Spinal cord (tissue), 10 donors: Measurements from ENCODE around the gene CEBPA. TPM values are rescaled to one million over a fixed set of nuclear protein-coding genes. Genes with fewer than 3 reads are reported as not detected.

Experiments
- DNase-seq, 6 donors: peaks; one replicate each; pipeline versions ENCODE4 v3.0.0 to v3.0.0-alpha.2; 2013 to 2015; ENCODE audit warnings: low spot score in 6 of 6, low read depth in 4 of 6
- H3K27ac ChIP-seq: one replicate; pipeline ENCODE4 v1.5.1; 2013; ENCODE audit warnings: low read depth, low read length, control low read depth
- H3K27me3 ChIP-seq: one replicate; pipeline ENCODE4 v1.6.1; 2013; ENCODE audit warnings: low read length; ENCODE audit not compliant: control insufficient read depth, insufficient read depth
- H3K36me3 ChIP-seq: one replicate; pipeline ENCODE4 v1.6.1; 2013; ENCODE audit warnings: low read length; ENCODE audit not compliant: control insufficient read depth, insufficient read depth
- H3K4me1 ChIP-seq: one replicate; pipeline ENCODE4 v1.6.1; 2013; ENCODE audit warnings: low read length; ENCODE audit not compliant: control insufficient read depth, insufficient read depth
- H3K4me3 ChIP-seq: one replicate; pipeline ENCODE4 v1.5.1; 2013; ENCODE audit warnings: low read depth, low read length, control low read depth
- H3K9me3 ChIP-seq: one replicate; pipeline ENCODE4 v1.6.1; 2013; ENCODE audit warnings: low read length; ENCODE audit not compliant: control insufficient read depth, insufficient read depth
- WGBS: methylation state at CpG from one replicate; pipeline ENCODE4 v1.1.5; 2013; ENCODE audit warnings: missing lambda C conversion rate; ENCODE audit not compliant: insufficient coverage; 5-methylcytosine and 5-hydroxymethylcytosine counted together
- polyA plus RNA-seq, 2 donors: library from polyadenylated mRNA; unstranded; fragments of 120-200 nt; gene quantifications; one replicate each; pipeline ENCODE4 v1.2.1, GENCODE V29; 2013; ENCODE audit not compliant: insufficient read length in 2 of 2
- total RNA-seq, 2 donors: library from RNA; depleted of rRNA in 1 of 2; stranded (reverse); fragments of 120-200 nt in 1 of 2; fragments of >200 nt in 1 of 2; gene quantifications; one replicate each; pipeline versions ENCODE4 v1.2.3 to v1.2.4, GENCODE V29; 2013 to 2014
- donor health status: healthy.

The CEBPA gene
- total and polyA plus RNA-seq, 4 donors: 5.1 to 6.7 (median 6.2) TPM

GRCh38 chr19:33343859-33344572 is 41.7 kb upstream of the CEBPA start:
- DNase-seq: peak; percentile 24 to 75 (median 28)
- Histone ChIP-seq H3K4me3 (no peak overlapping the region), H3K27ac (no peak overlapping the region), H3K9me3 (no peaks in the 10 kb centered on the region), H3K27me3 (peaks cover 5% of the 10 kb centered on the region), H3K4me1 (peaks cover 4% of the 10 kb centered on the region), H3K36me3 (no peaks in the 10 kb centered on the region)
- 40% methylated on average over 1 of the region's 12 CpGs for WGBS

GRCh38 chr19:33343301-33343700 is 41.0 kb upstream of the CEBPA start:
- no peak for DNase-seq
- Histone ChIP-seq H3K9me3 (no peaks in the 10 kb centered on the region), H3K27me3 (peaks cover 5% of the 10 kb centered on the region), H3K4me3 (no peak overlapping the region), H3K27ac (no peak overlapping the region), H3K36me3 (no peaks in the 10 kb centered on the region), H3K4me1 (peaks cover 4% of the 10 kb centered on the region)
- WGBS: 83% methylated on average over 1 of the region's 2 CpGs

GRCh38 chr19:33340991-33341390 is 38.7 kb upstream of the CEBPA start:
- no peaks in the 10 kb centered on the region for H3K36me3 ChIP-seq
- DNase-seq: no peak
- H3K27ac ChIP-seq: no peak overlapping the region
- peaks cover 4% of the 10 kb centered on the region for H3K4me1 ChIP-seq
- H3K4me3 ChIP-seq: no peak overlapping the region
- H3K9me3 ChIP-seq: no peaks in the 10 kb centered on the region
- 73% methylated on average over 1 of the region's 2 CpGs for WGBS
- peaks cover 2% of the 10 kb centered on the region for H3K27me3 ChIP-seq

- 89% methylated on average over 3 of the region's 8 CpGs for WGBS
Observed at GRCh38 chr19:33339016-33339984, 37.0 kb upstream of the CEBPA start.

DNA sequence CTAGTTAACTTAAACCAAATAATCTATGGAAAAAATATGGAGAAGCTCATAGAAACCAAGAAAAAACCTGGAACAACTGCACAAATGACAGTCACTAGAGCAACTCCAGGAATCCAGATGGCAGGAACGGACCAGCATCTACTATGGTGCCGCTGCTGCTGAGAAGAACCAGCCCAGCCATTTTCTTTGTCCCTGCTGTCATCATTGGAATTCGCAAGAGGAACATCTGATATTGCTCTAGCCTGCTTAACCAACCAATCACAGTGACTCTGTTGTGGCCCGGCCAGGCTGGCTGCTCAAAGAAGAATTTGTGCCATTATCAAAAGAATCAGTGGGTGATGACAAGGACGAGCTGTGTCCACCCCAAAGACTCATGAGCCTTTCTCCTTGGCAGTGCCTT is 33.1 kb upstream of the CEBPA start:
- H3K27ac ChIP-seq: no peak overlapping the region
- H3K27me3 ChIP-seq: no peaks in the 10 kb centered on the region
- DNase-seq: no peak
- no peaks in the 10 kb centered on the region for H3K36me3 ChIP-seq
- H3K4me1 ChIP-seq: no peaks in the 10 kb centered on the region
- WGBS: 72% methylated on average over 3 of the region's 5 CpGs
- H3K4me3 ChIP-seq: no peak overlapping the region
- H3K9me3 ChIP-seq: no peaks in the 10 kb centered on the region

More at GRCh38 chr19:33339016-33339984, 37.0 kb upstream of the CEBPA start:
- no peak overlapping the region for H3K4me3 ChIP-seq
- peaks cover 3% of the 10 kb centered on the region for H3K4me1 ChIP-seq
- H3K36me3 ChIP-seq: no peaks in the 10 kb centered on the region
- DNase-seq: peak in 1 of 6 donors; percentile 2
- no peak overlapping the region for H3K27ac ChIP-seq
- no peaks in the 10 kb centered on the region for H3K9me3 ChIP-seq
- H3K27me3 ChIP-seq: no peaks in the 10 kb centered on the region

- 83% methylated on average over 1 of the region's 3 CpGs for WGBS
- Histone ChIP-seq H3K27me3 (no peaks in the 10 kb centered on the region), H3K9me3 (no peaks in the 10 kb centered on the region), H3K4me1 (no peaks in the 10 kb centered on the region), H3K36me3 (no peaks in the 10 kb centered on the region), H3K4me3 (no peak overlapping the region), H3K27ac (no peak overlapping the region)
- no peak for DNase-seq
Observed at GRCh38 chr19:33334271-33334670, 31.9 kb upstream of the CEBPA start.

DNA sequence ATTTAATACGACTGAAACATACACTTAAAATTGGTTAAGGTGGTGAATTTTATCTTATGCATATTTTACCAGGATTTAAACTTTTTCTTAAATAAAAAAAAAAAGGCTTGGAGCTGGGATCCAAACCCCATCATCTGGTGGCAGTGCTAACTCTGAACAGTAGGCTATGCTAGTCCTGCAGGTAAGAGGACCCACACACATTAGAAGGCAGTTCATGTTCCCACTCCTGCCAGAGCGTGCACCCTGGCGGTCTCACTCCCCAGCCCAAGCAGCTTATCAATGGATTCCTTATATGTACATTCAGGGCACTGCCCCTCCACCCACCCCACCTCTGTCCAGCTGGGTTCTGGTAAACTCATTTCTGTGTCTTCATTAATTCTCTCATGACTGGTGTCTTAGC is 31.3 kb upstream of the CEBPA start:
- Histone ChIP-seq H3K9me3 (no peaks in the 10 kb centered on the region), H3K27ac (no peak overlapping the region), H3K36me3 (no peaks in the 10 kb centered on the region), H3K4me3 (no peak overlapping the region), H3K4me1 (no peaks in the 10 kb centered on the region), H3K27me3 (no peaks in the 10 kb centered on the region)
- WGBS: 14% methylated on average over 1 of the region's 3 CpGs
- DNase-seq: no peak

- no peaks in the 10 kb centered on the region for H3K9me3 ChIP-seq
- no peaks in the 10 kb centered on the region for H3K27me3 ChIP-seq
- H3K27ac ChIP-seq: no peak overlapping the region
- H3K36me3 ChIP-seq: no peaks in the 10 kb centered on the region
- 80% methylated on average over 1 of the region's 4 CpGs for WGBS
- no peaks in the 10 kb centered on the region for H3K4me1 ChIP-seq
- no peak overlapping the region for H3K4me3 ChIP-seq
- no peak for DNase-seq
Observed at GRCh38 chr19:33333151-33333550, 30.8 kb upstream of the CEBPA start.

GRCh38 chr19:33332248-33332647 is 29.9 kb upstream of the CEBPA start:
- Histone ChIP-seq H3K4me1 (no peaks in the 10 kb centered on the region), H3K9me3 (no peaks in the 10 kb centered on the region), H3K36me3 (no peaks in the 10 kb centered on the region), H3K4me3 (no peak overlapping the region), H3K27ac (no peak overlapping the region), H3K27me3 (no peaks in the 10 kb centered on the region)
- WGBS: 87% methylated on average over 4 of the region's 5 CpGs
- no peak for DNase-seq
